Measurements from ENCODE around the gene PLK5.

- TF ChIP-seq, protein P1, sequence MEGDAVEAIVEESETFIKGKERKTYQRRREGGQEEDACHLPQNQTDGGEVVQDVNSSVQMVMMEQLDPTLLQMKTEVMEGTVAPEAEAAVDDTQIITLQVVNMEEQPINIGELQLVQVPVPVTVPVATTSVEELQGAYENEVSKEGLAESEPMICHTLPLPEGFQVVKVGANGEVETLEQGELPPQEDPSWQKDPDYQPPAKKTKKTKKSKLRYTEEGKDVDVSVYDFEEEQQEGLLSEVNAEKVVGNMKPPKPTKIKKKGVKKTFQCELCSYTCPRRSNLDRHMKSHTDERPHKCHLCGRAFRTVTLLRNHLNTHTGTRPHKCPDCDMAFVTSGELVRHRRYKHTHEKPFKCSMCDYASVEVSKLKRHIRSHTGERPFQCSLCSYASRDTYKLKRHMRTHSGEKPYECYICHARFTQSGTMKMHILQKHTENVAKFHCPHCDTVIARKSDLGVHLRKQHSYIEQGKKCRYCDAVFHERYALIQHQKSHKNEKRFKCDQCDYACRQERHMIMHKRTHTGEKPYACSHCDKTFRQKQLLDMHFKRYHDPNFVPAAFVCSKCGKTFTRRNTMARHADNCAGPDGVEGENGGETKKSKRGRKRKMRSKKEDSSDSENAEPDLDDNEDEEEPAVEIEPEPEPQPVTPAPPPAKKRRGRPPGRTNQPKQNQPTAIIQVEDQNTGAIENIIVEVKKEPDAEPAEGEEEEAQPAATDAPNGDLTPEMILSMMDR (IDR thresholded peaks at IDR 0.05; ENCODE audit: low read depth, low read length, poor library complexity, severe bottlenecking) = no peak
- no peak for TF ChIP-seq EZH2phosphoT487 (IDR thresholded peaks at IDR 0.05; ENCODE audit: borderline replicate concordance, low read length)
Observed at GRCh38 chr19:1475751-1476437, 48.0 kb upstream of the PLK5 start.

All from DOHH2 (cell line).